Prostate gland (tissue), 2 donors: Measurements from ENCODE around the gene MEIS2.

Experiments
- POLR2AphosphoS5 ChIP-seq: sonication (generic); formaldehyde crosslinking; IDR thresholded peaks from one replicate; pipeline ENCODE4 v1.6.1; 2017; ENCODE audit warnings: antibody characterized with exemption
- TF ChIP-seq, protein P1 (sequence below), 4 experiments: fragments of 200-600 bp in 2 of 4; fragments of 450-650 bp in 2 of 4; sonication (generic) in 2 of 4; IDR thresholded peaks; 1 replicate in 3 of 4; 2 replicates in 1 of 4; pipeline ENCODE4 v1.5.1; 2016 to 2019; ENCODE audit warnings: antibody characterized with exemption in 4 of 4, mild to moderate bottlenecking in 2 of 4, moderate library complexity in 2 of 4

DNA sequence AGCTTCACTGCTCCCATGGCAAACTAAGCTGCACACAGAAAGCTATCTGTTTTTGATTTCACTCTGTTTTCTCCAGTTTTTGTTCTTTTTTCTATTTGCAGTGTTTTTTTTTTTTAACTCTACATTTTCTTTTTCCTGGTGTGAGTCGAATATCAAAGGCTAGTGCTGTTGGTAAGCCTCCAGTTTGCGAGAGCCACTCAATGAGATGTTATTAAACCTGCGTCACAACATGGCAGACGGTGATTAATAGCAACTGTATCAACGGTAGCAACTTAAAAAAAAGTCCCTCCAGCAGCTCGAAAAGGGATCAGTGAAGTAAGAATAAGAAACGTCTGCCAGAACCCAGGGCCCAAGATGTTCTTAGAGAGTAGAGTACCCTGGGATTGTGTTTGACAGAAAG is 84.1 kb downstream of the MEIS2 start:
- TF ChIP-seq, protein P1, sequence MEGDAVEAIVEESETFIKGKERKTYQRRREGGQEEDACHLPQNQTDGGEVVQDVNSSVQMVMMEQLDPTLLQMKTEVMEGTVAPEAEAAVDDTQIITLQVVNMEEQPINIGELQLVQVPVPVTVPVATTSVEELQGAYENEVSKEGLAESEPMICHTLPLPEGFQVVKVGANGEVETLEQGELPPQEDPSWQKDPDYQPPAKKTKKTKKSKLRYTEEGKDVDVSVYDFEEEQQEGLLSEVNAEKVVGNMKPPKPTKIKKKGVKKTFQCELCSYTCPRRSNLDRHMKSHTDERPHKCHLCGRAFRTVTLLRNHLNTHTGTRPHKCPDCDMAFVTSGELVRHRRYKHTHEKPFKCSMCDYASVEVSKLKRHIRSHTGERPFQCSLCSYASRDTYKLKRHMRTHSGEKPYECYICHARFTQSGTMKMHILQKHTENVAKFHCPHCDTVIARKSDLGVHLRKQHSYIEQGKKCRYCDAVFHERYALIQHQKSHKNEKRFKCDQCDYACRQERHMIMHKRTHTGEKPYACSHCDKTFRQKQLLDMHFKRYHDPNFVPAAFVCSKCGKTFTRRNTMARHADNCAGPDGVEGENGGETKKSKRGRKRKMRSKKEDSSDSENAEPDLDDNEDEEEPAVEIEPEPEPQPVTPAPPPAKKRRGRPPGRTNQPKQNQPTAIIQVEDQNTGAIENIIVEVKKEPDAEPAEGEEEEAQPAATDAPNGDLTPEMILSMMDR (IDR thresholded peaks at IDR 0.05) = no peak
- no peak for TF ChIP-seq POLR2AphosphoS5
